Activated naive CD4-positive, alpha-beta T cell treated with anti-CD3 and anti-CD28 coated beads, Interleukin-2, amount 50 U/mL, for 16 hours (primary cell): ENCODE data around the gene NUMBL.

Experiments used
- DNase-seq: peaks from one replicate; pipeline ENCODE4 v3.0.0-alpha.2; 2020

NUMBL gene

GRCh38 chr19:40716031-40716481, 25.6 kb upstream of the NUMBL start:
- peak; percentile 76 for DNase-seq

DNA sequence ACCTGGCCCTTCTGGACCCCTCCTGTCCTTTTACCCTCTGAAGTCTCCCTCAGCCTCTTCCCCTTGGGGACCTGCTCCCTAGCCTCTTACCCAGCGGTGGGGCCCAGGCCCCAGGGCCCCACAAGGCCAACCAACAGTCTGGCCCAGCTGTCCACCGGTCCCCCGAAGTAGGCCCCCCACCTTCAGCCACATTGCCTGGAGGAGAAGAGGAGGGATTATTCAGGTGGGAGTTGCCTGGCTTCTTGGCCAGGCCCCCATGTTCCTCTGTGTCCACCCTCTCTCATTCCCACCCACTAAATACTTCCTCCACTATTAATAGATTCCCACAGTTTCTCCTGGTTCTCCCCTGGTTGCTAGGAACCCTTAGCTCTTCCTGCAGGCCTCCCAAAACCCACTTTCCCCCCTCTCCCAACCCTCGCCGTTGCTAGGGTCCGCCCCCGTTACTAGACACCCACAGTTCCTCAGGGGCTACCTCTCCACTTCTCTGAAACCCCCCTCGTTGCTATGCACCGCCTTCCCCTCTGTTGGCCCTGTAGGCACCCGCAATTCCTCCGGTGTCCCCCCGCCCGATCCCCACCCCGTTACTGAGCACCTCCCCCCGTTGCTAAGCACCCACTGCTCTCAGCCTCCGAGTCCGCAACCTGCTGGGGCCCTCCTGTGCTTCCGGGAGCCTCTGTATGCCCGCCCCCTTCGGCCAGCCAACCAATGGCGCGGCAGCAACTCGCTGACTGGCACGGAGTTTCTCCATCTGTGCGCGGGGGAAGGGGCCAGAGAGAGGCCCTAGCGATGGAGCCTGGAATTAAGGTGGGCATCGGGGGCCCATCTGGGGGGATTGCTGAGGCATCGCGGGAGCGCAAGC, 24.2 kb upstream of the NUMBL start:
- peak; percentile 93 for DNase-seq

DNA sequence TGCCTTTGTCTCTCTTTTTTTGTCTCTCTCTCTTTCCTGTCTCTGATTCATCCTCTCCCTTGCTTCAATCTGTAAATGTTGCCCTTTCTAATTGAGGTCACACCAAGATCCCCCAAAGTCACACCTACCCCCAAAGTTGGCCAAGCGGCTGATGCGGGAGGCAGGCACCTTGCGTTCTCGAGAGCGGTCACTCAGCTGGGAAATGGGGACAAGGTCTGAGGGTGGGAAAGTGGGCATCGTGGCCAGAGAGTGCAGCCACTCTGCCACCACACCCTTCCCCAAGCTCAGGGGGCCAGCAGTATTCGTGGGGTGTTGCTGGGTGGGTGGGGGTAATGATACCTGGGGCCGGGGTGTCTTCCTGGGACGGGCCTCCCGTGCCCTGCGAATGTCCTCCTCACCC, 23.5 kb upstream of the NUMBL start:
- no peak for DNase-seq

DNA sequence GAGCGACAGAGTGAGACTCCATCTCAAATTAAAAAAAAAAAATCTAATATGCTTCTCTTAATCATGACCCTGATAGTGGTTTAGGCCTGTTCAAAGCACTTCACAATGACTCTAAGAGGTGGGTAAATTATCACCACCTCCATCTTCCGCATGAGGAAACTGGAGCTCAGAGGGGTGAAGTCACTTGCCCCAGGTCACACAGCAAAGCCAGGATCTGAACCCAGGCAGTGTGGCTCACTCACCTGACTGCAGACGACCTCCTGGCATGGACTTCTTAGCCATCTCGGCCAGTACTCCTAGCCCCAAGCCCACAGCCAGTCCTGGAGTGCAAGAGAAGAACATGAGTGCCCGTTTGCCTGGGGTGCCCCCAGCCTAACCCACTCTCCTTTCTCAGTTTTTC, 19.4 kb upstream of the NUMBL start:
- no peak for DNase-seq

GRCh38 chr19:40707615-40708014, 17.2 kb upstream of the NUMBL start:
- no peak for DNase-seq

DNA sequence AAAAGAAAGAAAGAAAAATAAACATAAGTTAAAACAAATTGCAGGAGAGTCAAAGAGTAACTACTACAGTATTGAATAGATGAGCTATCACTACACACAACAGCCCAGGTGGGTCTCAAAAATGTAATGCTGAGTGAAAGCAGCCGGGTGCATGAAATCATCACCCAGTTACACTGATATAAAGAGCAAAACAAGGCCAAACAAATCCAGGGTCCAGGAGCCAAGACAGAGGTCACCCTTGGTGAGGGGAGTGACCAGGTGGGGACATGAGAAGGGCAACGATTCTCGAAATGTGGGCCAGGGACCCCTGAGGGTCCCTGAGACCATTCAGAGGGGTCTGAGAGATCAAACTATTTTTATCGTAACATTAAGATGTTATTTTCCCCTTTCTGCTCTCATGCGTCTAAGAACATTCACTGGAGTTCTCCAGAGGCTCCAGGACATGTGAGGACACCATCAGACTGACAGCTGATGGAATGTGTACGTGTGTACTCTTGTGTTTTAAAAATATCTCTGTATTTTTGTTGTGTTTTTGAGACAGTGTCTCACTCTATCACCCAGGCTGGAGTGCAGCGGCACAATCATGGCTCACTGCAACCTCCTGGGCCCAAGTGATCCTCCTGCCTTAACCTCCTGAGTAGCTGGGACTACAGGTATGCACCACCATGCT, 15.6 kb upstream of the NUMBL start:
- DNase-seq: no peak

GRCh38 chr19:40705362-40705651, 14.9 kb upstream of the NUMBL start:
- no peak for DNase-seq

- DNase-seq: no peak
Measured at GRCh38 chr19:40704491-40705361, 14.3 kb upstream of the NUMBL start.

DNA sequence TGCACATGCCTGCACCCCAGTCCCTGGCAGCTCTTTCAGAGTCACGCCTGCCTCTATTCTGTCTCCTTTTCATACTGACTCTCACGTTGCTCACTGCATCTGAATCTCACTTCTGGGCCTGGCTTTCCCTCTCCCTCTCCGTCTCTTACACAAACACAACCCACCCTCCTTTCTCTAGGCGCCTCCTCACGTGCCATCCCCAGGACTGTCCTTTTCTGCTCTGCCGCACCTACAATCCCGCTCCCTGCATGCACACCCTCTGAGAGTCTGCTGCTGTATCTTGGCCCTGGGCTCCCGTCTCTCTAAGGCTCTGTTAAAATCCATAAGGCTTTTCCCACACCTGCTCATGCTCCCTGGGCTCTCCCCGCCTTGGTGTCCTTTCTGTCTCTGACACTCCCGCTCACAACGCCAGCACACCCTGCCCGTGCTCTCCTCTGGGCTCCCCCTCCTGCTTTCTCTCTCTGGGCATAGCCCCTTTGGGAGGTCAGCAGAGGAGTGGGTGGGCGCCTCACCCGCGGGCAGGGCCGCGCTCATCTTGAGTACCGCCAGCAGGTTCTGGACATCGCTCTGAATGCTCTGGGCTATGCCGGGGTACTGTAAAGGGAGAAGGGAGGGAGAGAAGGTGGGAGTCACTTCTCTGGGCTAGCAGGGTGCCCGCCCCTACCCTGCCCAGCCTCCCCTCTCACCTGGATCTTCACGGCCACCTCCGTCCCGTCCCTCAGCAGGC, 12.7 kb upstream of the NUMBL start:
- no peak for DNase-seq

- no peak for DNase-seq
Measured at GRCh38 chr19:40702337-40703012, 12.0 kb upstream of the NUMBL start.

DNA sequence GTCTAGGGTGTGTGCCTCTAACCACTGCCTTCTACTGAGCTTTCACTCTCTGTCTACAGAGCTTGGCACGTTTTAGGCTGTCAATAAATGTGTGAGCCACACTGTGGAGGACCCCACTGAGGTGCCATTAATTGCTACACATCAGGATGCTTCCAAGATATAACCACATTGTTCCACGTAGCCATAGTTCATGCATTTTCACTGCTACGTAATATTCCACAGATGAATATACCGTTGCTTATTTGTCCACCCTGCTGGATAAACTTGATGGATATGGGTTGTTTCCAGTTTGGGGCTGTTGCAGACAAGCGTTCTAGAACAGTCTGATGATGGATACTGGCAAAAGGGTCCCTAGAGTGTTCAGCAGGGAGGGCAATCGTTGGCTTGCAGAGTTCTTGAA, 11.3 kb upstream of the NUMBL start:
- no peak for DNase-seq

DNA sequence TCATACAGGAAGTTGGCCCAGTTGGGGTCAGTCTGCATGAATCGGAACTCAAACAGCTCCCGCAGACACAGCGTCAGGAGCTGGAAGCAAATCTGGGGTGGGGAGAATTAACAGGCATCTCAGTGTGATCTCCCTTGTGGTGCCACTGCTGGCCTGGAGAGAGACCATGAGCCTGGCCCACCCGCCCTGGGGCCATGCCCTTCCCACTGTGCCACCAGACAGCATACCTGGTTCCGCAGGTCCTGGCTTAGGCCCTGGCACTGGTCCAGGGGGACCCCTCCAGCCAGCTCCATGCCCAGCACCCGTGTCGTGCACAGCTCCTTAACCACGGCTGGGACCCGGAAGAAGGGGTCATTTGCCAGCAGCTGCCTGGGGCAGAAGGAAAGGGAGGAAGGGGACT, 9.6 kb upstream of the NUMBL start:
- no peak for DNase-seq

- DNase-seq: no peak
Measured at GRCh38 chr19:40697007-40697406, 6.6 kb upstream of the NUMBL start.

DNA sequence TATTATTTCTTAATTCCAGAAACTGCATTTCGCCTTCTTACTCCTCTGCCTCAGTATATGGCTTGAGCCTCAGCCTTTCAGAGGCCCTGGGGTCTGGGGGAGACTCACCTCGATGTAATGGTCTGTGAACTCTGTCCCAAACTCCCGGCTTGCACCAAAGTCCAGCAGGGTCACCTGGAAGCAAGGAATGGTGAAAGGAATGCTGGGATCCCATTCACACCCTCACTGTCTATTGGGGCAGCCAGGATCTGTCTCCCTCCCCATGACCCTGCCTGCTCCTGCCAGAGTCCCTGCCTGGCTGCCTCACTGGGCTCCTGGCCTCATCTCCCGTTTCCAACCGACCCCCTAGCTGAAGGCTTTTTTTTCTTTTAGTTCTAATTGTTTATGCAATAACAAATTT, 5.4 kb upstream of the NUMBL start:
- no peak for DNase-seq

DNA sequence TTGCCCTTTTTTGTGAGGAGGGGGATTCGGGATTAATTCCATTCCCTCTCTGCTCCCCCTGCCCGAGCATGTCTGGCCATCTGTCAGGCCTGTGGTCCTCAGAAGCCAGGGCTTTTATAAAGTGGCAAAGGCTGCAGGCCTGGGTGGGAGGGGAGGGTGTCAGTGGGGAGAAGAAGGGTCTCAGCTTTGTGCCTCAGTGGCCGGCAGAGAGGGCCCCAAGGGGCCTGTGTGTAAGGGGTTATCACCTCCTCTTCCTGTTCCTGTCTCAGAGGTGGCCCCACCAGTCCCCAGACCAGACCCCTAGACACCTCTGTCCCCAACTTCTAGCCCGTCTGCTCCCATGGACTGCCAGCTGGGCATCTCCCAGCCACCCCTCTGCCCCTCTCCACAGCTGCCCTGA, 3.4 kb upstream of the NUMBL start:
- no peak for DNase-seq

DNA sequence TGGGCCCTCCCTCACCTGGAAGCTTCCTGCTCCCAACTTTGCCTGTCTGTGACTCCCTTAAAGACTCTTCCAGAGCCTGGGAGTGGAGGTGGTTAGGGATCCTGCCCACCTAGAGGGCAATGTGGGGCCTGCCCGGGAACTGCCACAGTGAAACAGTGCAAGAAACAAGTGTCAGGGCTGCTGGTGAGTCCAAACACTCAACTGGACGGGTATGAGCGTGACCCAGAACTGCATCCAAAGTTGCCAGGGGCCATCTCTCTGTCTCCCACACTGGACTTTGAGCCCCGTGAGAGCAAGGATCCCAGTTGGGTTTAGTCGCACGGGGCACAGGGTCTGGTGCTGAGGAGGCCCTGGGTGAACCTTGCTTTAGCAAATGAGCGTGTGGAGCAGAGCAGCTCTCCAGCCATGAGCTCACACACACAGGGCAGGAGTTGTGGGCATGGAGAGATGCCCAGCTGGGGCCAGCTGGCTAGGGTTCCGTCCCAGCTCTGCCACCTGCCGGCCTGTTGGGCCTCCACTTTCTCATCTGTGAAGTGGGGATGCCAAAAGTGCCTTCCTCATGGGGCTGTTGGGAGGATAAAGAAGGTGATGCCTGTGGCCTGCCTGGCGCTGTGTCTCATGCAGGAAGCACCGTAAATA, 2.8 kb upstream of the NUMBL start:
- no peak for DNase-seq

GRCh38 chr19:40692212-40692551, 1.7 kb upstream of the NUMBL start:
- no peak for DNase-seq

DNA sequence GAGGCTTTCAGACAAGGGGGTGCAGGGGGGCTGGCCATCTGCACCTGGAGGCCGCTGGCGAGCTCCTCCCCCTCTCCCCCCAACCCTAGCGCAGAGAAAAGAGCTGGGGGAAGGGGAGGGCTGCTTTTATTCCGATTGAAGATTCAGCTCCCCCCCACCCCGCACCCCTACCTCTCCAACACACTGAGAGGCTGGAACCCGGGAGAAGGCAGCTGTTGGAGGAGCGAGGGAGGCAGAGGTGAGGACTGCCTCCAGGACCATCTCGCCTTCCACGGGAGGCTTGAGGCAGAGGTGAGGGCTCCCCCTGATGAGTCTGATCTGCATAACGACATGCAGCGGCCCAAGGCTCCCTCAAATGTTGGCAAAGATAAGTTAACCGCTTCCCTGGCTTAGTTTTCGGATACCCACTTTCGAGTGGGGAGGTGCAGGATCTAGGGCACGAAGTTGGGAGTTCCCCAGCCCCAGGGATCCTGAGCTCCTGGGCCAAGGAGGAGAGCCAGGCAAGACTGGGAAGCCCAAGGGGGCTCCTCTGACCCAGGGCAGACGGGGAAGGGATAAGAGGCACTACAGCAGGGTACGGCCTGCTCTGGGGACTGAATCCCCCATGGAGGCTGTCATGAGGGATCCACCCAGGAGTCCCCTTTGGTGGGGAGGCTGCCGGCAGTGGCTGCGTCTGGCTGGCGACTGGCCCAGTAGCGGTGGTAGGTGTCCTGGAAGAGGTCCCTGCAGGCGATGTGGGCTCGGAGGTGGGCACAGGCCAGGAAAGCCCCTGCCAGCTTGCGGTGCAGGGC, 1.2 kb upstream of the NUMBL start:
- DNase-seq: no peak

GRCh38 chr19:40690693-40691420, 406 bp upstream of the NUMBL start:
- peak; percentile 86 for DNase-seq

DNA sequence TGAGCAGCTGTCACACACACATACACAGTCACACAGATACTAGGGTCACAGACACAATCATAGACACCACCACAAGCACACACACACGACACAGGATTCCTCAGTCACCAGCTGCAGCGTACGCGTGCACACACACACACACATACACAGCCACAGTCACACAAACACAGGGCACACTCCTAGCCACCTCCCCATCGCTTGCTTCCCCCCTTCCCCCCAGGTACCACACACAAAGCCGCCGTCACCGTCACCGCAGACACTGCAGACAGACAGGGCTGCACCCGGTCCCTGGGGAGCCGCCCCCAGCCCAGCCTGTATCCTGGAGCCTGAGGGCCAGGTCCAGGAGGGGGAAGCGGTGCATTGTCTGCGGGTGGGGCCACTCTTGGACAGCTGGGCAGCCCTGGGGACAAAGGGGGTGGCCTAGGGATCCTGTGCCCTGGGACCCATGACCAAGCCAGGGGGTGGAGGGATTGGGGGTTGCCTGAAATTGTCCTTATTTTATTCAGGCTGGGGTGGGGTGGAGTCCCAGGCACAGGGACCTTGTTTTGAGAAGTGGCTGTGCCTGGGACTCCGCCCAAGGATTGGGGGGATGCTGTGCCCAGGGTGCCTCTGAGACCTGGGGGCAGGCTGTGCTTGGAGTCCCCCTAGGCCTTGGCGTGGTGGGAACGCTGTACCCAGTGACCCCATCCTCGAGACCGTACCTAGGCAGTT, 957 bp downstream of the NUMBL start:
- DNase-seq: no peak
